GM19324 (cell line): ENCODE results near the gene BCL7B.
"Not testable (repeated sequence)": the region's sequence is repeated elsewhere in the genome, so short reads cannot be mapped to it uniquely, and the experiment has no call there.

Source experiments
- ATAC-seq: cut with Tn5 transposase; IDR thresholded peaks from one replicate; pipeline ENCODE4 v1.9.1; 2021; ENCODE audit warnings: mild to moderate bottlenecking, moderate library complexity; ENCODE audit not compliant: unreplicated experiment, low FRiP score

Gene BCL7B

DNA sequence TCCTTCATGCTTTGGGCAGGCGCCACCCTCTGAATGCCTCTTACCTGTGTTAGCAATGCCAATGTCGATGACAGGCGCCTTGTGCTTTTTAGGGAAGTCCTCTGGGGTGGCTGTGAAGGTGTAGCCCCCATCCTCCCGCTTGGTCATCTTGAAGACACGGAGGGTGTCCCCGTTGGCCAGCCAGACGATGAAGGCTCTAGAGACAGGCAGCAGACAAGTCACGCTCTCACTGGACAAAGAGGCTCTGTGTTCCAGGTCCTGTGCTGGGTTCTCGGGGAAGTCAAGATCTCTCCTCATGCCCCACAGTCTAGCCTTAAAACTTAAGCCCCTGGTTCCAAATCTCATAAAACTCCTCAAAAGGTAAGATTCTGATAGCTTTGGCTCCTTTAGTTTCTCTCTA, 15.8 kb upstream of the BCL7B start:
- no peak for ATAC-seq

DNA sequence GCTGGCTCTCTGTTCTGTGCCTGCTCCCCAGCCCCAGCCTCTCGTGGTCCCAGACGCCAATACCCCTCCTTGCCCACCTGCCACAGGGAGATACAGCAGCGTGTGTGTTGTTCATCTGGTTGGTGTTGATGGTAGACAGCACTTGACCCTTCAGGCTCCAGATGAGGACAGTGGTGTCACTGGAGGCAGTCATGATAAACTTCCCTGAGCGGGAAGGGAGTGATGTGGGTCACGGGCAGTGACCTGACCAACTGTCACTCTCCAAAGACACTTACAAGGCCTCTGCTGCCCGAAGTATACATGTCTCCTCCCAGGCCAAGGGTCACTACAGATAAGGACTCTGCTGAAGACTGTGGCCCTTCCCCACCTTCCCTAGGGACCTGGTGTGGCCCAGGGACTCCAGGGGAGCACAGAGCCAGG, 15.3 kb upstream of the BCL7B start:
- ATAC-seq, result no peak

DNA sequence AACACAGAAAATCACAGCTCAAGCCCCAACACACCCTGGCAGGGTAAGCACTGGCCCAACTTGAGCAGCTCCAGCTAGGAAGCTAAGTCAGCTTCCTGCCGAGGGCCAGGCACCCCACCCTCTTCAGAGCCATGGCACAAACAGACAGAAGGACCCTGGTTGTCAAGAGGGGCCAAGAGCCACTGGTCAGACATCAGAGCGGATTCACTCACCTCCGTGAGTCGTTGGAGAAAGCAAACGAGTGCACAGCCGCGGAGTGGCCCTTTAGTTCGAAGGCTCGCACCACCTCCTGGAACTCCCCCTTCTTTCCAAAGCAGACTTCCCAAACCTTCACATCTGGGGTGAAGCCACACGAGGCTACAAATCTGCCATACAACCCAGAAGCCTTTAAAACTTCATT, 13.5 kb upstream of the BCL7B start:
- ATAC-seq, result no peak

GRCh38 chr7:73570521-73570920, 13.0 kb upstream of the BCL7B start:
- ATAC-seq, result no peak

GRCh38 chr7:73569042-73569608, 11.6 kb upstream of the BCL7B start:
- ATAC-seq, result no peak

- no peak for ATAC-seq
Measured at GRCh38 chr7:73567846-73568685, 10.6 kb upstream of the BCL7B start.

GRCh38 chr7:73567140-73567539, 9.7 kb upstream of the BCL7B start:
- no peak for ATAC-seq

- ATAC-seq, result not testable (repeated sequence)
Measured at GRCh38 chr7:73566431-73566830, 8.9 kb upstream of the BCL7B start.

- no peak for ATAC-seq
Measured at GRCh38 chr7:73565675-73566340, 8.3 kb upstream of the BCL7B start.

DNA sequence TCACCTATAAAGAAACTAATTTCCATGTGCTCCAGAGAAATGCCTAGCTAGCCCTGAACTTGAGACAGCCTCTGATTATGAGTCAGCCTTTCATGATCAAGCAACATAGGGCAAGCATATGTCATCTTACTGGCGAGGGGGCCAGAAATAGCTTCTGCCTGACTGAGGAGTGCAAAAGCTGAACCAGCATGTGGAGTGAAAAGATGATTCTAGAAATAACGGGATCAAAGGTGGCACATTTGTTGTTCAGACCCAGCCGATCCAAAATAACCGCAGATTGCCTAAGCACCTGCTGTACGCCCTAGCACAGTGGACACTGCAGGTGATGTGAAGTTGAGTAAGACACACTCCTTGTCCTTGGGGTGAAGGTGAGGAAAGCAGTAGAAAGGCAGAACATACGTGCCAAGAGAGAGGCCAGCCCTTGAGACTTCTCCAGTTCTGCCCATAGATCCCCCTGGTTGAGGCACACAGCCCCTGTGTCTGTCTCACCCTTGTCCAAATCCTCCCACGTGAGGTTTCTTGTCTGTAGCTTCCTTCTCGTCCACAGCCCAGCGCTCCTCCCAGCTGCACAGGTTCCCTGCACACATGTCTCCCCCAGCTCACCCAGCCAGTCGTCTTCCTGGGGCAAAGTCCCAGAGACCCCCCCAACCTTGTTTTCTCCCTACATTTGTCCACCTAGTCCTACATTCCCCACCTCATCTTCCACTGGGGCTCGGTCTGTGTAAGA, 2.8 kb upstream of the BCL7B start:
- no peak for ATAC-seq

- ATAC-seq, result peak; percentile 94
Measured at GRCh38 chr7:73557108-73557396, 438 bp downstream of the BCL7B start.

DNA sequence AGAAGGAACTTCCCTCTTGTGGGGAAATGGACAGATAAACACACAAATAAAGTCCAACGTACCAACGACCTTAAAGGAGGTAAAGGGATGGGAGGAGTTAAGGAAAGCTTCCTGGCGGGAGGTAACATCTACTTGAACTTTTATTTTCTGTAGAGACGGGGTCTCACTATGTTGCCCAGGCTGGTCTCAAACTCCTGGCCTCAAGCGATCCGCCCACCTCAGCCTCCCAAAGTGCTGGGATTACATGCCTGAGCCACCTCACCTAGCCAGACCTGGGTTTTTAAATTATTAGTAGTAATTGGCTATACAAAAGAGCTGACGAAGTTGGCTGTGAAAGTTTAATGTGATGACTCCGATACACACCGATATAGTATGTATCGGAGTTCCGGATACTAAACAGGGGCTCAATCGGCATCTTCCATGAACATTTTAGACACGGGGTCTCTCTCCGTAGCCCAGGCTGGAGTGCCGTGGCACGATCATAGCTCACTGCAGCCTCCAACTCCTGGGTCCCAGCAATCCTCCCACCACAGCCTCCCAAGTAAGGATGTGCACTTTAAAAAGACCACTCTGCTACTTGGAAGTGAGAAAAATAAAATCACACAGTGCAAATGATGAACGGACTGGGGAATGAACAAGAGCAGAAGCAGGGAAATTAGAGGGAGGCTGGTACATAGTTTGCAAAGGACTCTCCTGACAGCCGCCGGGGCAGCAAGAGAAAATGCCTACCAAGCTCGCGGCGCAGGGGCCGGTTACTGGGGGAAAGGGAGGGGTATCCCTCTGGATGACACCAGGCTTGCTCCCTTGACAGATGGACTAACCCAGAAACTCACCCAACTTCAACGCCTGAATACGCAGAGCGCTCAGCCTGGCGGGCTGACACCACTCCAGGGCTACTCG, 1.0 kb downstream of the BCL7B start:
- ATAC-seq, result no peak

- no peak for ATAC-seq
Measured at GRCh38 chr7:73555411-73555982, 2.0 kb downstream of the BCL7B start.

- not testable (repeated sequence) for ATAC-seq
Measured at GRCh38 chr7:73550093-73550492, 7.4 kb downstream of the BCL7B start.

DNA sequence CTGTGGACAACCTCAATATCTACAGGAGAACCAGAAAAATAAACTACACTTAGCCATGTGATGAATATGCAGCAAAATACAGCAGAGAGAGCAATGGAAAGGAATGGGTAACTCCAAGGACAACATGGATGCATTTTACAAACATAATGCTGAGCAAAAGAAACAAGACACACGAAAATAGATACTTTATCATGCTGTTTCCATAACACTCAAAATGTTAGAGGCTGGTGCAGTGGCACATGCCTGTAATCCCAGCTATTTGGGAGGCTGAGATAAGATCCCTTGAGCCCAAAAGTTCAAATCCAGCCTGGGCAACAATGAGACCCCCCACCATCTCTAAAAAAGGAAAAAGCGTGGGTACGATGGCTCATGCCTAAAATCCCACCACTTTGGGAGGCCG, 8.3 kb downstream of the BCL7B start:
- no peak for ATAC-seq

- no peak for ATAC-seq
Measured at GRCh38 chr7:73547841-73548240, 9.6 kb downstream of the BCL7B start.

- ATAC-seq, result no peak
Measured at GRCh38 chr7:73544678-73545077, 12.8 kb downstream of the BCL7B start.

- ATAC-seq, result no peak
Measured at GRCh38 chr7:73541722-73542121, 15.8 kb downstream of the BCL7B start.

- no peak for ATAC-seq
Measured at GRCh38 chr7:73539709-73540108, 17.8 kb downstream of the BCL7B start.

- ATAC-seq, result not testable (repeated sequence)
Measured at GRCh38 chr7:73538510-73538909, 19.0 kb downstream of the BCL7B start.
